ENCODE measurements around the gene ARHGAP6. TPM values are rescaled to one million over a fixed set of nuclear protein-coding genes. Genes with fewer than 3 reads are reported as not detected.

The ARHGAP6 gene
- total RNA-seq, 1 experiment from 2014 or later = 0.50 TPM

DNA sequence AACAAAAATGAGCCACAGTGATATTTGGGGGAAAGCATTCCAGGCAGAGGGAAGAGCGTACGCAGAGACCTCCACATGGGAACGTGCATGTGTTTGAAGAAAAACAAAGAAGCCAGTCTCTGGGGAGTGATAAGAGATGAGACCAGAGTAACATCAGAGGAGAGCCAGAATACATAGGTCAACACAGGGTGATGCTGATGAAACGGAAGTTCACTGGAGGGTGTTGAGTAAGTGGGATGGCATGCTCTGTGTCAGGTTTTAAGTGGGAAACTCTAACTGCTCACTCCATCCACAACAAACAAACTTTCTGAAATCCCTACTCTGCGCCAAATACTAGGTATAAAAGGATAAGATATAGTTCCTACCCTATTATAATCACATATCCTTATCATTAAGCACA, 110.0 kb downstream of the ARHGAP6 start:
- Histone ChIP-seq H3K9me3 (no peaks in the 10 kb centered on the region), H3K4me3 (ENCODE audit: low read depth, low read length) (no peak overlapping the region), H3K27me3 (replicated peaks; ENCODE audit: control insufficient read depth, insufficient read depth, low read length) (no peaks in the 10 kb centered on the region), H3K36me3 (ENCODE audit: control insufficient read depth, insufficient read depth, low read length) (no peaks in the 10 kb centered on the region), H3K4me1 (no peaks in the 10 kb centered on the region)
- H3K4me1 Mint-ChIP-seq (ENCODE audit: low read depth, unreplicated experiment) = no peaks in the 10 kb centered on the region
- POLR2A ChIA-PET = no interaction called here
- CTCF ChIA-PET = no interaction called here
- no peak overlapping the region for H3K27ac Mint-ChIP-seq (ENCODE audit: unreplicated experiment)
- no TSS peak for BruUV-seq (replicated peaks)
- no peaks in the 10 kb centered on the region for H3K36me3 Mint-ChIP-seq (ENCODE audit: insufficient read depth, unreplicated experiment)
- peaks cover 5% of the 10 kb centered on the region for H3K27me3 Mint-ChIP-seq (ENCODE audit: insufficient read depth, unreplicated experiment)
- no peak overlapping the region for H3K4me3 Mint-ChIP-seq (ENCODE audit: unreplicated experiment)
- H3K9me3 Mint-ChIP-seq (ENCODE audit: unreplicated experiment) = no peaks in the 10 kb centered on the region
- intact Hi-C loops (cut with micrococcal nuclease; ENCODE audit: unreplicated experiment) = no loop called here
- TF ChIP-seq, protein P1, sequence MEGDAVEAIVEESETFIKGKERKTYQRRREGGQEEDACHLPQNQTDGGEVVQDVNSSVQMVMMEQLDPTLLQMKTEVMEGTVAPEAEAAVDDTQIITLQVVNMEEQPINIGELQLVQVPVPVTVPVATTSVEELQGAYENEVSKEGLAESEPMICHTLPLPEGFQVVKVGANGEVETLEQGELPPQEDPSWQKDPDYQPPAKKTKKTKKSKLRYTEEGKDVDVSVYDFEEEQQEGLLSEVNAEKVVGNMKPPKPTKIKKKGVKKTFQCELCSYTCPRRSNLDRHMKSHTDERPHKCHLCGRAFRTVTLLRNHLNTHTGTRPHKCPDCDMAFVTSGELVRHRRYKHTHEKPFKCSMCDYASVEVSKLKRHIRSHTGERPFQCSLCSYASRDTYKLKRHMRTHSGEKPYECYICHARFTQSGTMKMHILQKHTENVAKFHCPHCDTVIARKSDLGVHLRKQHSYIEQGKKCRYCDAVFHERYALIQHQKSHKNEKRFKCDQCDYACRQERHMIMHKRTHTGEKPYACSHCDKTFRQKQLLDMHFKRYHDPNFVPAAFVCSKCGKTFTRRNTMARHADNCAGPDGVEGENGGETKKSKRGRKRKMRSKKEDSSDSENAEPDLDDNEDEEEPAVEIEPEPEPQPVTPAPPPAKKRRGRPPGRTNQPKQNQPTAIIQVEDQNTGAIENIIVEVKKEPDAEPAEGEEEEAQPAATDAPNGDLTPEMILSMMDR (IDR thresholded peaks at IDR 0.05; ENCODE audit: insufficient read depth in 1 of 2, low read depth in 1 of 2, low read length in 1 of 2, severe bottlenecking in 1 of 2, unreplicated experiment in 1 of 2) = no peak
- DNase-seq = no peak

DNA sequence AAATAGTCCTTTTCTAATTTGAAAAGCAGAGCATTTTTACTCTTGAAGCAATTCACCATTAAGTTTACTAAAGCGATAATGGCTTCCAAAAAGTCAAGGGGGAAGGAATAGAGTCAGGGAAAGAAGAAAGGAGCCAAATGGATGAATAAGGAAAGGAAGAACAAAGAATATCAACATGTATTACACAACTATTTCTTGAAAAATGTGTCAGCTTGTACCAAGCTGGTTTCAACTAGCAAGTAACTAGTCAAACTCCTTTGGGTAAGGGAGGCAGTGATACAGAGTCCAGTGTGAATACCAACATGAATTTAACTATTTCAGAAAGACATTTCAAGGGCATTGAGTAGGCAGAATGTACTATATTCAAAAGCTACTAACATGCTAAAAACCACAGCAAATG, 112.1 kb downstream of the ARHGAP6 start:
- TF ChIP-seq, protein P1 (IDR thresholded peaks at IDR 0.05; ENCODE audit: insufficient read depth in 1 of 2, low read depth in 1 of 2, low read length in 1 of 2, severe bottlenecking in 1 of 2, unreplicated experiment in 1 of 2) = no peak
- Mint-ChIP-seq H3K27me3 (ENCODE audit: insufficient read depth, unreplicated experiment) (peaks cover 5% of the 10 kb centered on the region), H3K4me1 (ENCODE audit: low read depth, unreplicated experiment) (no peaks in the 10 kb centered on the region), H3K9me3 (ENCODE audit: unreplicated experiment) (no peaks in the 10 kb centered on the region), H3K4me3 (ENCODE audit: unreplicated experiment) (no peak overlapping the region), H3K27ac (ENCODE audit: unreplicated experiment) (no peak overlapping the region), H3K36me3 (ENCODE audit: insufficient read depth, unreplicated experiment) (no peaks in the 10 kb centered on the region)
- Histone ChIP-seq H3K9me3 (no peaks in the 10 kb centered on the region), H3K36me3 (ENCODE audit: control insufficient read depth, insufficient read depth, low read length) (no peaks in the 10 kb centered on the region), H3K27me3 (replicated peaks; ENCODE audit: control insufficient read depth, insufficient read depth, low read length) (no peaks in the 10 kb centered on the region), H3K4me3 (ENCODE audit: low read depth, low read length) (no peak overlapping the region), H3K4me1 (no peaks in the 10 kb centered on the region)
- CTCF ChIA-PET = no interaction called here
- intact Hi-C loops (cut with micrococcal nuclease; ENCODE audit: unreplicated experiment) = no loop called here
- DNase-seq = no peak
- no TSS peak for BruUV-seq (replicated peaks)
- POLR2A ChIA-PET = no interaction called here

DNA sequence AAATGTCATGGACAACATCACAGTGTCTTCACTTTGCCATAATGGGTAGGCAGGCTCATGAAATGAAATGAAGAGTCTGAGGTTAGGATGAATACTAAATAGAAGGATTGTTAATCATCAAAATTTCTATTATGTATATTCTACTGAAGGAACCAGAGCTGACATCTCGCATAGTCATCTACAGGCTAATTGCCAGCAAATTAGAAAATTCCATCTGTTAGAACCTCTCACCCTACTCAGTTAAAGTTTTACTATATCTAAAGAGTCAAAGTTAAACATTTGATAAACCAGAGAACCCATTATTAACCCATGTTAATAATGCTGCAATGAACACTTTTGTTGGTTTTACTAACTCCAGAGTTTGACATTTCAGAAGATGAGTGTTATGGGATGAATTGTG, 114.6 kb downstream of the ARHGAP6 start:
- DNase-seq = no peak
- TF ChIP-seq, protein P1 (IDR thresholded peaks at IDR 0.05; ENCODE audit: insufficient read depth in 1 of 2, low read depth in 1 of 2, low read length in 1 of 2, severe bottlenecking in 1 of 2, unreplicated experiment in 1 of 2) = no peak
- H3K27me3 Mint-ChIP-seq (ENCODE audit: insufficient read depth, unreplicated experiment) = peaks cover 8% of the 10 kb centered on the region
- no peak overlapping the region for H3K4me3 Mint-ChIP-seq (ENCODE audit: unreplicated experiment)
- H3K27ac Mint-ChIP-seq (ENCODE audit: unreplicated experiment) = no peak overlapping the region
- ChIA-PET CTCF (no interaction called here), POLR2A (no interaction called here)
- H3K36me3 Mint-ChIP-seq (ENCODE audit: insufficient read depth, unreplicated experiment) = no peaks in the 10 kb centered on the region
- intact Hi-C loops (cut with micrococcal nuclease; ENCODE audit: unreplicated experiment) = no loop called here
- H3K27me3 ChIP-seq (replicated peaks; ENCODE audit: control insufficient read depth, insufficient read depth, low read length) = no peaks in the 10 kb centered on the region
- no peaks in the 10 kb centered on the region for H3K36me3 ChIP-seq (ENCODE audit: control insufficient read depth, insufficient read depth, low read length)
- no peaks in the 10 kb centered on the region for H3K4me1 ChIP-seq
- no peak overlapping the region for H3K4me3 ChIP-seq (ENCODE audit: low read depth, low read length)
- no peaks in the 10 kb centered on the region for H3K4me1 Mint-ChIP-seq (ENCODE audit: low read depth, unreplicated experiment)
- no TSS peak for BruUV-seq (replicated peaks)
- no peaks in the 10 kb centered on the region for H3K9me3 ChIP-seq
- no peaks in the 10 kb centered on the region for H3K9me3 Mint-ChIP-seq (ENCODE audit: unreplicated experiment)
